ENCODE results near the gene ABCC10.
A peak's percentile ranks its signal among the peaks of the same experiment; 100 is the strongest.
"Not testable (repeated sequence)": the region's sequence is repeated elsewhere in the genome, so short reads cannot be mapped to it uniquely, and the experiment has no call there.

The ABCC10 gene

DNA sequence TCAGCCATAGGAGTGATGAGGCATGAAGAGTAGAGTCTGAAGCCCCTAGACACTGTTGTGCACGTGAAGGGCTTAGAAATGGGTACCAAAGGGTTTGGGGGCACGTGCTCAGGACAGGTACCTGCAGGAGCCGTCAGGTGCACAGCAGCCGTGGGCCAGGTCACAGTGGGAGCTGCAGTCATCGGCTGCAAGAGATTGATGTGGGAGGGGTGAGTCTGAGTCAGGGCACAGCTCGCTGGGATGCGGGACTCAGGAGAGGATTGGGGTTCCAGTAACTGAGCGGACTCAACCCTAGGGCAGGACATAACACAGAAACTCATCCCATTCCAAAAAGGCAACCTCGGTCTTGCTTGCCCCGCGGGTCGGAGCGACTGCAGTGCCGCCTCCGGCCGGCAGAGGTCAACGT lies 27.0 kb downstream of the ABCC10 start:
- H3K27me3 ChIP-seq, result peaks cover 0 to 36% of the 10 kb centered on the region in 2 donors
- peak overlapping the region; percentile 40 to 49 for H3K4me3 ChIP-seq
- intact Hi-C loops (cut with DNase I; ENCODE audit: low total_unique reads), result loop anchor here (2.0 kb wide), 1 partner anchor 53 kb away; no protein-coding TSS in a partner anchor
- no peak overlapping the region for H3K27ac ChIP-seq
- no peaks in the 10 kb centered on the region for H3K9me3 ChIP-seq
- peaks cover 0 to 21% (median 14%) of the 10 kb centered on the region in 4 donors for H3K4me1 ChIP-seq
- H3K36me3 ChIP-seq, result peaks cover 15 to 30% (median 24%) of the 10 kb centered on the region in 3 donors
- DNase-seq, result no peak
- TF ChIP-seq CTCF (IDR thresholded peaks at IDR 0.05), result peak; percentile 93 to 96

DNA sequence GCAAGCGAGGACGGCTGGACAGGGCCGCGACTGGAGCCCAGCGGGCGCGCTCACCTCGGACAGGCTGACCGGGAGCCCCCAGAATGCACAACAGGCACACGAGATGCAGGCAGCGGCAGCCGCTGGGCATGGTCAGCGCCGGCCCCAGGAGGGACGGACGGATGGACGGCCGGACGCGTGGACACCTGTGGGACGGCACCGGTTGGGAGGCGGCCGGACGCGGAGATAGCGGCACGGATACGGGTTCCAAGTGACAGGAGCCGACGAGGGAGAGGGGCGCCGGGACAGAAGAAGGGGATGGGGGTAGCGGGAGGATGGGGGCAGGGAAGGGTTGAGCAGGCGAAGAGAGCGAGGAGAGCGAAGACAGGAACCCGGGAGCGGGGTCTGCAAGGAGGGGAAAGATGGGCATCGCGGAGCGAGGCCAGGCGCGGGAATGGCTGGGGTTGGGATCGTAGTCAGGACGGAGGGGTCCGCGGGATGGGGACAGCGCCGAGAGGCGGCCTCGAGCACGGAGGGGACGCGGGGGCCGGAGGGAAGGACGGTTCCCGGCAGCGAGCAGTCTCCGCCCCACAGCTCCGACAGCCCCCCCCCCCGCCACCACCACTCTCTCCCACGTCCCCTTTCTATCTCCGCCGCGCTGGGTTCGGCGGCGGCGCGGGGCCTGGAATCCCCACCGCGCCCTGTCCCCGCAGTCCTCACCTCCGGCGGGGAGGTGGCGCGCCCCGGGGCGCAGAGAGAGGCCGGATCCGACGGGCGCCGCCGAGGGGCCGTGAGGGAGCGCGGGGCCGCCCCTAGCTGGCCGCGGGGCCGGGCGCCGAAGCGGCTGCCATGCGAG lies 27.6 kb downstream of the ABCC10 start:
- Histone ChIP-seq H3K4me1 (peaks cover 0 to 21% (median 14%) of the 10 kb centered on the region in 4 donors), H3K4me3 (peak overlapping the region; percentile 40 to 49), H3K27me3 (peaks cover 0 to 40% of the 10 kb centered on the region in 2 donors), H3K36me3 (peaks cover 9 to 24% (median 18%) of the 10 kb centered on the region in 3 donors), H3K9me3 (no peaks in the 10 kb centered on the region), H3K27ac (no peak overlapping the region)
- DNase-seq, result peak; percentile 79 to 89
- intact Hi-C loops (cut with DNase I; ENCODE audit: low total_unique reads), result loop anchor here (2.0 kb wide), 1 partner anchor 52 kb away; no protein-coding TSS in a partner anchor
- TF ChIP-seq CTCF (IDR thresholded peaks at IDR 0.05), result no peak

DNA sequence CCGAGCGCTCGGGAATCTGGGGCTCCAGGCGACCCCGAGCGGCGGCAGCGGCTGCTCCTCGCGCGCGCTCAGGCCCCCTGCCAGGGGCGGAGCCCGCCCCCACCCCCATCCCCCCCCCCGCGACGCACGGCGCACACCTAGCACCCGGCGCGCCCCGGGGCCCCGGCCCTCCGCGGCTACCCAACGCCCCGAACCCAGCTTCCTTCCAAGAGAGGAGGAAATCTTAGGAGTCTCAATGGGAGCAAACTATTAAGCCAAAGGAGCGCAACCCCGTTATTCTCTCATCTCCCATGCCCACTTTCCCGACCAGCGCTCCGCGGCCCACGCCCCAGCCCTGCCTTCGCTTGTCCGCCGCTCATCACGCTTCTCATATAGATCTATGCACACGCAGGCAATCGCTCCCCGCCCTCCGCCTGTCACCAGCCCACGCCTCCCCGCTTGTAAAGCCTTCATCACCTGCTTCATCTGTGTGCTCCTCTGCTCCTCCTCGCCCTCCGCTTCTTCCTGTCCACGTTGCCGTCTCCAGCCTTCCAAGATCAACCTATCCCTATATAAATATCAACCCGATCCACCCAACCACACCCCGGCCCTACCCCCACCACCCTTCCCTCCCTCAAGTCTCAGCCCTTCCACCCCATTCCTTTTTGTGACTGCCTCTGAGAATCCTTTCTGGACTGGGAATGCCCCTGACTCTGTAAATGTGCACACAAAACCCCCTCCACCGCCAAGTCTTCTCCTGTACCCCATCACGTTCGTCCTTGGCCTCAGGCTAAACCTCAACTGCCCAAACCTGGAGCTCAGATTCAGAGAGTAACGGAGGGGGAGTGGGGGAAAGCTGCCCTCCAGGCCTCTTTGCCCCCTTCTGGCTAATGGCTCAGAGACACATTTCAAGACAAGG lies 28.4 kb downstream of the ABCC10 start, which contains the start of gene DLK2:
DLK2 (minus strand) TSS at position 18 of the 898 bp plus-strand sequence. CDS start 723 bp downstream, outside the sequence.
- Histone ChIP-seq H3K4me1 (peaks cover 0 to 21% (median 14%) of the 10 kb centered on the region in 4 donors), H3K27me3 (peaks cover 0 to 43% of the 10 kb centered on the region in 2 donors), H3K36me3 (peaks cover 0 to 15% (median 10%) of the 10 kb centered on the region in 3 donors), H3K9me3 (no peaks in the 10 kb centered on the region), H3K4me3 (peak within 1 kb of the TSS; percentile 40 to 49), H3K27ac (no peak within 1 kb of the TSS)
- TF ChIP-seq CTCF (IDR thresholded peaks at IDR 0.05), result no peak
- intact Hi-C loops (cut with DNase I; ENCODE audit: low total_unique reads), result loop anchor here (2.0 kb wide), 1 partner anchor 51 kb away; no protein-coding TSS in a partner anchor
- no peak for DNase-seq

DNA sequence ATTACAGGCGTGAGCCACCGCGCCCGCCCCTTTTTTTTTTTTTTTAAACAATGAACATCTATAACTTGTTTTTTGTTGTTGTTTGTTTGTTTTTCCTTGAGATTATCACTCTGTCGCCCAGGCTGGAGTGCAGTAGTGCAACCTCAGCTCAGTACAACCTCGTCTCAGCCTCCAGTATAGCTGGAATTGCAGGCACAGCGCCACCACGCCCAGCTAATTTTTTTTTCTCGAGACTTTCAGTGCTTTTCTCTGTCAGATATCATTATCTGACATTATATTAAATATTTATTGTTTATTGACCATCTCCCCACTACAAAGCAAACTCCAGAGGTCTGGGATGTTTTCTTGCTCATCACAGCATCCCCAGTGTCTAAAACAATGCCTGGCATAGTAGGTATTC lies 30.3 kb downstream of the ABCC10 start:
- Histone ChIP-seq H3K9me3 (no peaks in the 10 kb centered on the region), H3K4me1 (peaks cover 0 to 21% (median 14%) of the 10 kb centered on the region in 4 donors), H3K36me3 (no peaks in the 10 kb centered on the region), H3K4me3 (no peak overlapping the region), H3K27ac (no peak overlapping the region), H3K27me3 (peaks cover 0 to 47% of the 10 kb centered on the region in 2 donors)
- intact Hi-C loops (cut with DNase I; ENCODE audit: low total_unique reads), result no loop called here
- TF ChIP-seq CTCF (IDR thresholded peaks at IDR 0.05), result no peak
- DNase-seq, result no peak

DNA sequence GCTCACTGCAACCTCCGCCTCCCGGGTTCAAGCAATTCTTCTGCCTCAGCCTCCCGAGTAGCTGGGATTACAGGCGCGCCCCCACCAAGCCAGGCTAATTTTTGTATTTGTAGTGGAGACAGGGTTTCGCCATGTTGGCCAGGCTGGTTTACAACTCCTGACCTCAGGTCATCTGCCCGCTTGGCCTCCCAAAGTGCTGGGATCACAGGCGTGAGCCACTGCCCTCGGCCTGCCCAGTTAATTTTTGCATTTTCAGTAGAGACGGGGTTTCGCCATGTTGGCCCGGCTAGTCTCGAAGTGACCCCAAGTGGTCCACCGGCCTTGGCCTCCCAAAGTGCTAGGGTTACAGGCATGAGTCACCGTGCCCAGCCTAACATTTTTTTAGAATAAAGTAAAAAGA lies 30.8 kb downstream of the ABCC10 start:
- intact Hi-C loops (cut with DNase I; ENCODE audit: low total_unique reads); H3K27ac ChIP-seq; H3K36me3 ChIP-seq; H3K9me3 ChIP-seq; DNase-seq; H3K4me3 ChIP-seq: not testable (repeated sequence)
- peaks cover 0 to 49% of the 10 kb centered on the region in 2 donors for H3K27me3 ChIP-seq
- H3K4me1 ChIP-seq, result peaks cover 0 to 21% (median 14%) of the 10 kb centered on the region in 4 donors

Measured in tibial artery (tissue), 4 donors.